Type B pancreatic cell (in vitro differentiated cells): Measurements from ENCODE around the gene PRPF40A. TPM values are rescaled to one million over a fixed set of nuclear protein-coding genes. Genes with fewer than 3 reads are reported as not detected.

Experiments
- DNase-seq: peaks from one replicate; pipeline ENCODE4 v3.0.0; 2021; ENCODE audit warnings: mixed read lengths; ENCODE audit not compliant: unreplicated experiment; ENCODE audit errors: extremely low spot score
- H3K27ac Mint-ChIP-seq: 2 replicates; pipeline ENCODE4 v1.8.0; 2021; ENCODE audit warnings: mild to moderate bottlenecking, mixed read lengths
- H3K27me3 Mint-ChIP-seq: 2 replicates; pipeline ENCODE4 v1.8.0; 2021; ENCODE audit warnings: mixed read lengths
- H3K36me3 Mint-ChIP-seq: 2 replicates; pipeline ENCODE4 v1.8.0; 2021; ENCODE audit warnings: mixed read lengths
- H3K4me1 Mint-ChIP-seq: one replicate; pipeline ENCODE4 v1.8.0; 2021; ENCODE audit warnings: mixed read lengths; ENCODE audit not compliant: unreplicated experiment
- H3K4me3 Mint-ChIP-seq: 2 replicates; pipeline ENCODE4 v1.8.0; 2021; ENCODE audit warnings: mild to moderate bottlenecking, mixed read lengths
- H3K9me3 Mint-ChIP-seq: 2 replicates; pipeline ENCODE4 v1.8.0; 2021; ENCODE audit warnings: mixed read lengths
- CTCF ChIP-seq: fragments of 200-600 bp; sonication (generic); conservative IDR thresholded peaks from 2 replicates; pipeline ENCODE4 v1.5.0; 2021; ENCODE audit warnings: antibody characterized with exemption, mild to moderate bottlenecking
- total RNA-seq: library from RNA; stranded (reverse); gene quantifications from 2 replicates; pipeline ENCODE4 v1.2.1, GENCODE V29; 2021; ENCODE audit warnings: low replicate concordance

The PRPF40A gene
- total RNA-seq, 1 donor from 2014 or later = 119 TPM

- no peak for DNase-seq
- H3K4me1 Mint-ChIP-seq = peaks cover 5% of the 10 kb centered on the region
- no peak overlapping the region for H3K4me3 Mint-ChIP-seq
- no peak for TF ChIP-seq CTCF
- H3K27ac Mint-ChIP-seq = no peak overlapping the region
- peaks cover 38% of the 10 kb centered on the region for H3K36me3 Mint-ChIP-seq
- no peaks in the 10 kb centered on the region for H3K27me3 Mint-ChIP-seq
- no peaks in the 10 kb centered on the region for H3K9me3 Mint-ChIP-seq
These were observed 108.1 kb downstream of the PRPF40A start for GRCh38 chr2:152609154-152609553.

GRCh38 chr2:152607793-152608300, 109.4 kb downstream of the PRPF40A start:
- Mint-ChIP-seq H3K27ac (no peak overlapping the region), H3K27me3 (no peaks in the 10 kb centered on the region), H3K9me3 (no peaks in the 10 kb centered on the region), H3K36me3 (peaks cover 30% of the 10 kb centered on the region), H3K4me3 (no peak overlapping the region), H3K4me1 (peaks cover 8% of the 10 kb centered on the region)
- no peak for TF ChIP-seq CTCF
- no peak for DNase-seq

GRCh38 chr2:152606941-152607340, 110.3 kb downstream of the PRPF40A start:
- Mint-ChIP-seq H3K4me3 (no peak overlapping the region), H3K4me1 (peaks cover 10% of the 10 kb centered on the region), H3K27me3 (no peaks in the 10 kb centered on the region), H3K36me3 (peaks cover 30% of the 10 kb centered on the region), H3K9me3 (no peaks in the 10 kb centered on the region), H3K27ac (no peak overlapping the region)
- no peak for DNase-seq
- TF ChIP-seq CTCF = no peak

- Mint-ChIP-seq H3K27me3 (no peaks in the 10 kb centered on the region), H3K4me1 (peaks cover 6% of the 10 kb centered on the region), H3K36me3 (peaks cover 26% of the 10 kb centered on the region), H3K4me3 (no peak overlapping the region), H3K9me3 (no peaks in the 10 kb centered on the region), H3K27ac (no peak overlapping the region)
- TF ChIP-seq CTCF = no peak
- no peak for DNase-seq
These were observed 111.2 kb downstream of the PRPF40A start for GRCh38 chr2:152606081-152606480.

- H3K9me3 Mint-ChIP-seq = peaks cover 6% of the 10 kb centered on the region
- no peak for DNase-seq
- no peak overlapping the region for H3K27ac Mint-ChIP-seq
- peaks cover 14% of the 10 kb centered on the region for H3K36me3 Mint-ChIP-seq
- H3K4me1 Mint-ChIP-seq = peaks cover 28% of the 10 kb centered on the region
- H3K27me3 Mint-ChIP-seq = no peaks in the 10 kb centered on the region
- no peak for TF ChIP-seq CTCF
- no peak overlapping the region for H3K4me3 Mint-ChIP-seq
These were observed 114.1 kb downstream of the PRPF40A start for GRCh38 chr2:152603166-152603565.

GRCh38 chr2:152602750-152603149, 114.5 kb downstream of the PRPF40A start:
- DNase-seq = no peak
- no peak overlapping the region for H3K4me3 Mint-ChIP-seq
- peaks cover 9% of the 10 kb centered on the region for H3K9me3 Mint-ChIP-seq
- H3K36me3 Mint-ChIP-seq = peaks cover 18% of the 10 kb centered on the region
- H3K27ac Mint-ChIP-seq = no peak overlapping the region
- peaks cover 28% of the 10 kb centered on the region for H3K4me1 Mint-ChIP-seq
- no peak for TF ChIP-seq CTCF
- H3K27me3 Mint-ChIP-seq = no peaks in the 10 kb centered on the region
